ENCODE data around the gene MZB1.
"Not testable (repeated sequence)": the region's sequence is repeated elsewhere in the genome, so short reads cannot be mapped to it uniquely, and the experiment has no call there.

MZB1 gene

DNA sequence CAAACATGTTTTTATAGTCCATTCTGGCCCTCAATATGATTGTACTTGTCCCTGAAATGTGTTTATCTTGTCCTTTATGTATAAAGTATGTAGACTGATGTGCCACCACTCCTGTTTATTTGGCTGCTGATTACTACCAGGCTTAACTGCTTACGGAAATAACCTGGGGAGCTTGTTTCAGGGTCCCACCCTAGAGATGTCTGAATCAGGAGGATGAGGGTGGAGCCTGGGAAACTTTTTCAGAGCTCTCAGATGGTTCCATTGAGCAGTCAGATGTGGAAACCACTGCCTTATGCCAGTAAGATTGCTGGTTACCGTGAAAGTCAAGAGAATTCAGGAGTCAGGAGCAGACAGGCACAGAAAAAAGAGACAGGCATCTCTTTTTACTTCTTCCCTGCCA, 25.8 kb downstream of the MZB1 start:
- H3K27ac ChIP-seq = no peak overlapping the region
- TF ChIP-seq, protein P1, sequence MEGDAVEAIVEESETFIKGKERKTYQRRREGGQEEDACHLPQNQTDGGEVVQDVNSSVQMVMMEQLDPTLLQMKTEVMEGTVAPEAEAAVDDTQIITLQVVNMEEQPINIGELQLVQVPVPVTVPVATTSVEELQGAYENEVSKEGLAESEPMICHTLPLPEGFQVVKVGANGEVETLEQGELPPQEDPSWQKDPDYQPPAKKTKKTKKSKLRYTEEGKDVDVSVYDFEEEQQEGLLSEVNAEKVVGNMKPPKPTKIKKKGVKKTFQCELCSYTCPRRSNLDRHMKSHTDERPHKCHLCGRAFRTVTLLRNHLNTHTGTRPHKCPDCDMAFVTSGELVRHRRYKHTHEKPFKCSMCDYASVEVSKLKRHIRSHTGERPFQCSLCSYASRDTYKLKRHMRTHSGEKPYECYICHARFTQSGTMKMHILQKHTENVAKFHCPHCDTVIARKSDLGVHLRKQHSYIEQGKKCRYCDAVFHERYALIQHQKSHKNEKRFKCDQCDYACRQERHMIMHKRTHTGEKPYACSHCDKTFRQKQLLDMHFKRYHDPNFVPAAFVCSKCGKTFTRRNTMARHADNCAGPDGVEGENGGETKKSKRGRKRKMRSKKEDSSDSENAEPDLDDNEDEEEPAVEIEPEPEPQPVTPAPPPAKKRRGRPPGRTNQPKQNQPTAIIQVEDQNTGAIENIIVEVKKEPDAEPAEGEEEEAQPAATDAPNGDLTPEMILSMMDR (conservative IDR thresholded peaks at IDR 0.05) = no peak
- TF ChIP-seq ZFX (IDR thresholded peaks at IDR 0.05) = no peak

DNA sequence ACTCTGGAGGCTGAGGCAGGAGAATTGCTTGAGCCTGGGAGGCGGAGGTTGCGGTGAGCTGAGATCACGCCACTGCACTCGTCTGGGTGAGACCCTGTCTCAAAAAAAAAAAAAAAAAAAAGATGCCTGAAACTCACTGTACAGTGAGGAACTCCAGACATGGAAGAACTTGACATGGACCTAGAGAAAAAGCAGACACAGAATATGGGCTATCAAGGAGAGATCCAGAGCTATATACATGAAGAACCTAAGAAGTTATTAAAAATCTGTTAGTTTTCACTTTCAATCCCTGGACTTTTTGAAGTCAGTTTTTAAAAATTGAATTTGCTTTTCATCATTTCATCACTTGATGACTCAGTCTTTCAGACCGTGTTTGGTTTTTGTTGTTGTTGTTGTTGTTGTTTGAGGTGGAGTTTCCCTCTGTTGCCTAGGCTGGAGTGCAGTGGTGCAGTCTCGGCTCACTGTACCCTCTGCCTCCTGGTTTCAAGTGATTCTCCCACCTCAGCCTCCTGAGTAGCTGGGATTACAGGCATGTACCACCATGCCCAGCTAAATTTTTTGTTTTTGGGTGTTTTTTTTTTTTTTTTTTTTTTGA, 27.8 kb downstream of the MZB1 start:
- no peak overlapping the region for H3K27ac ChIP-seq
- TF ChIP-seq, protein P1 (conservative IDR thresholded peaks at IDR 0.05) = no peak
- TF ChIP-seq ZFX (IDR thresholded peaks at IDR 0.05) = no peak

DNA sequence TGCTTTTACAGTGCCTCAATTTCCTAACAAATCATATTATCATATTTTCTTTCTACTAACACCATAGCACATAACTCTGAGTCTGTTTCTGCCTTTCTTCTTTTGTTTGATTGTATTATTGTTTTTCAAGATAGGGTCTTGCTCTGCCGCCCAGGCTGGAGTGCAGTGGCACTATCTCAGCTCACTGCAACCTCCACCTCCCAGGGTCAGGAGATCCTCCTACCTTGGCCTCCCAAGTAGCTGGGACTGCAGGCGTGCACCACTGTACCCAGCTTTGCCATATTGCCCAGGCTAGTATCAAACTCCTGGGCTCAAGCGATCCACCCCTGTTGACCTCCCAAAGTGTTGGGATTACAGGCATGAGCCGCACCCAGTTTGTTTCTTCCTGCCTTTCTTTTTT, 29.3 kb downstream of the MZB1 start:
- H3K27ac ChIP-seq = no peak overlapping the region
- TF ChIP-seq, protein P1 (conservative IDR thresholded peaks at IDR 0.05) = no peak
- TF ChIP-seq ZFX (IDR thresholded peaks at IDR 0.05) = no peak

DNA sequence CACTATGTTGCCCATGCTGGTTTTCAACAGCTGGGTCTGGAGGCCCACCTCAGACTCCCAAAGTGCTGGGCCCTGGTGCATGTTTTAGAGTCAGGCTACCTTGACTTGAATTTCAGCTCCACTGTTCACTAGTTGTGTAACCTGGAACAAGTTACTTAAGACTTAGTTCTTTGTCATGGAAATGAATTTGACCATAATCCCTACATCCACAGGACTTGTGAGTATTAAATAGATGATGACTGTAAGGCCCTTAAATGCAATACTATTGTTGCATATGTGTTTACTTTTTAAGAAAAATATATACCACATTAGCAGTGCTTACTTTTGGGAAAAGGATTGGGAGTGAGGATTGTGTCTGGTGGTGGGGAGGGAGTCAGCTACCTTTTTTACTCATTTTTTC, 31.6 kb downstream of the MZB1 start:
- TF ChIP-seq, protein P1 (conservative IDR thresholded peaks at IDR 0.05) = no peak
- no peak for TF ChIP-seq ZFX (IDR thresholded peaks at IDR 0.05)
- no peak overlapping the region for H3K27ac ChIP-seq

DNA sequence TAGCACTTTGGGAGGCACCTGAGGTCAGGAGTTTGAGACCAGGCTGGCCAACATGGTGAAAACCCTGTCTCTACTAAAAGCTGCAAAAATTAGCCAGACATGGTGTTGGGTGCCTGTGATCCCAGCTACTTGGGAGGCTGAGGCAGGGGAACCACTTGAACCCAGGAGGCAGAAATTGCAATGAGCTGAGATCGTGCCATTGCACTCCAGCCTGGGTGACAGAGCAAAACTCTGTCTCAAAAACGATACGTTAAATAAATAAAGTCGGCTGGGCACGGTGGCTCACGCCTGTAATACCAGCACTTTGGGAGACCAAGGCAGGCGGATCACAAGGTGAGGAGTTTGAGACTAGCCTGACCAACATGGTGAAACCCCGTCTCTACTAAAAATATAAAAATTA, 33.8 kb downstream of the MZB1 start:
- not testable (repeated sequence) for H3K27ac ChIP-seq

DNA sequence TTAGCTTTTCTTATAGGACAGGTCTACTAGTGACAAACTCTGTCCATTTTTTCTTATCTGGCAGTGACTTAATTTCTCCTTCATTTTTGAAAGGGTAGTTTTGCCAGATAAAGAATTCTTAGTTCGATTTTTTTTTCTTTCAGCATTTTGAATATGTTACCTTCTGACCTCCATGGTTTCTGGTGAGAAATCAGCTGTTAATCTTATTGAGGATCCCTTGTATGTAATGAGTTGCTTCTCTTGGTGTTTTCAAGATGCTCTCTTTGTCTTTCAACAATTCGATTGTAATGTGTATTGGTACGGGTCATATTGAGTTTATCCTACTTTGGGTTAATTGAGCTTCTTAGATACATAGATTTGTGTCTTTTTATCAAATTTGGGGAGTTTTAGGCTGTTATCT, 35.5 kb downstream of the MZB1 start:
- H3K27ac ChIP-seq = no peak overlapping the region
- TF ChIP-seq ZFX (IDR thresholded peaks at IDR 0.05) = no peak
- TF ChIP-seq, protein P1 (conservative IDR thresholded peaks at IDR 0.05) = no peak

DNA sequence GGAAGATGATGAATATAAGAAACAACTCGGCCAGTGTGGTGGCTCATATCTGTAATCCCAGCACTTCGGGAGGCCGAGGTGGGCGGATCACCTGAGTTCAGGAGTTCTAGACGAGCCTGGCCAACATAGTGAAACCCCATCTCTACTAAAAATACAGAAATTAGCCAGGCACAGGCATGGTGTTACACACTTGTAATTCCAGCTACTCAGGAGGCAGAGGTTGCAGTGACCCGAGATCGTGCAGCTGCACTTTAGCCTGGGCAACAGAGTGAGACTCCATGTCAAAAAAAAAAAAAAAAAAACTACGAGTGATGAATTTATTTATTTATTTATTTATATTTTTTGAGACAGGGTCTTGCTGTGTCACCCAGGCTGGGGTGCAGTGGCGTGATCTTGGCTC, 41.9 kb downstream of the MZB1 start:
- not testable (repeated sequence) for H3K27ac ChIP-seq

DNA sequence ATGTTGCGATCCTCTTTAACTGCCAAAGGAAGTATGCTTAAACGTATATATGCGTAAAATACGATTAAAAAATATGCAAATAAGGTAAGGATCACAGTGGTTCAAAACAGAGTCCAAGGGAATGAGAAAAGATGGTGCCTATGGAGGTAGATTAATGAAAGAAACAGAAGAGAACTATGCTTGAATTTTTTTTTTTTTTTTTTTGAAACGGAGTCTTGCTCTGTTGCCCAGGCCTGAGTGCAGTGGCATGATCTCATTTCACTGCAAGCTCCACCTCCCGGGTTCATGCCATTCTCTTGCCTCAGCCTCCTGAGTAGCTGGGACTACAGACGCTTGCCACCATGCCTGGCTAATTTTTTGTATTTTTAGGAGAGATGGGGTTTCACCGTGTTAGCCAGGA, 44.3 kb downstream of the MZB1 start:
- not testable (repeated sequence) for H3K27ac ChIP-seq

DNA sequence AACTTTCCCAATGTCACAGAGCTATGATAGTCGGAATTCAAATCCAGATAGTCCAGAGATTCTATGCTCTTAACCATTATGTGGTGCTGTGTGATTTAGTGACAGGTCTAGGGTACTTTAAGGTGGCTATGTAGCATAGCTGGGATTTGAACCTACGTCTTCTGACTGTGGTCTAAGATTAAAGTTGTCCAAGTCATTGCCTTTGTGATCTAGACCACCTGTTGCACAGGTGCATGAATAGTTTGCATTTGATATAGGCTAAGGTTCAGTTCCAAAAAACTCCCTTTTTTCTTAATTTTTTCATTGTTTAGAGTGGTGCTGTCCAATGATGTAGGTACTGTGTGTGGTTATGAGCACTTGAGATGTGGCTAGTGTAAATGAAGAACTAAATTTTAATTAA, 45.5 kb downstream of the MZB1 start:
- H3K27ac ChIP-seq = no peak overlapping the region
- no peak for TF ChIP-seq ZFX (IDR thresholded peaks at IDR 0.05)
- TF ChIP-seq, protein P1 (conservative IDR thresholded peaks at IDR 0.05) = no peak

Data from C4-2B (cell line).